ENCODE results near the gene ZNF385B. TPM values are rescaled to one million over a fixed set of nuclear protein-coding genes. Genes with fewer than 3 reads are reported as not detected.

ZNF385B gene
- total RNA-seq, 4 donors from 2014 or later = 9.7 to 24.9 (median 11.4) TPM

- TF ChIP-seq POLR2A (IDR thresholded peaks at IDR 0.05) = no peak
- TF ChIP-seq CTCF (IDR thresholded peaks at IDR 0.05 in 4 of 5, conservative IDR thresholded peaks at IDR 0.05 in 1 of 5) = no peak
- ATAC-seq = no peak
- no peak overlapping the region for H3K27ac ChIP-seq
- peaks cover 0 to 4% of the 10 kb centered on the region in 2 donors for H3K4me1 ChIP-seq
- no peak overlapping the region for H3K4me3 ChIP-seq
- intact Hi-C loops (cut with DNase I; ENCODE audit: low total_unique reads) = no loop called here
- no peaks in the 10 kb centered on the region for H3K9me3 ChIP-seq
- no peaks in the 10 kb centered on the region for H3K36me3 ChIP-seq
- H3K27me3 ChIP-seq = no peaks in the 10 kb centered on the region
- DNase-seq = no peak
- in situ Hi-C loops (cut with MboI; ENCODE audit: low sequenced_read_pairs in 4 of 4) = no loop called here
Measured at GRCh38 chr2:179793902-179794301, 67.5 kb downstream of the ZNF385B start.

- Histone ChIP-seq H3K4me1 (peaks cover 0 to 4% of the 10 kb centered on the region in 2 donors), H3K9me3 (no peaks in the 10 kb centered on the region), H3K4me3 (no peak overlapping the region), H3K36me3 (no peaks in the 10 kb centered on the region), H3K27me3 (no peaks in the 10 kb centered on the region), H3K27ac (no peak overlapping the region)
- in situ Hi-C loops (cut with MboI; ENCODE audit: low sequenced_read_pairs in 4 of 4) (no loop called here), intact Hi-C loops (cut with DNase I; ENCODE audit: low total_unique reads) (no loop called here)
- TF ChIP-seq CTCF (IDR thresholded peaks at IDR 0.05 in 4 of 5, conservative IDR thresholded peaks at IDR 0.05 in 1 of 5) (no peak), POLR2A (IDR thresholded peaks at IDR 0.05) (no peak)
- no peak for ATAC-seq
- no peak for DNase-seq
Measured at GRCh38 chr2:179793238-179793637, 68.2 kb downstream of the ZNF385B start.

GRCh38 chr2:179790235-179791217 is 70.9 kb downstream of the ZNF385B start:
- ATAC-seq = peak; percentile 45 to 87
- in situ Hi-C loops (cut with MboI; ENCODE audit: low sequenced_read_pairs in 4 of 4) (no loop called here), intact Hi-C loops (cut with DNase I; ENCODE audit: low total_unique reads) (no loop called here)
- Histone ChIP-seq H3K9me3 (no peaks in the 10 kb centered on the region), H3K27ac (no peak overlapping the region), H3K27me3 (no peaks in the 10 kb centered on the region), H3K36me3 (no peaks in the 10 kb centered on the region), H3K4me3 (no peak overlapping the region), H3K4me1 (peaks cover 0 to 4% of the 10 kb centered on the region in 2 donors)
- TF ChIP-seq CTCF (IDR thresholded peaks at IDR 0.05 in 4 of 5, conservative IDR thresholded peaks at IDR 0.05 in 1 of 5) (no peak), POLR2A (IDR thresholded peaks at IDR 0.05) (no peak)
- DNase-seq = no peak

- TF ChIP-seq POLR2A (IDR thresholded peaks at IDR 0.05) (no peak), CTCF (IDR thresholded peaks at IDR 0.05 in 4 of 5, conservative IDR thresholded peaks at IDR 0.05 in 1 of 5) (no peak)
- H3K4me3 ChIP-seq = no peak overlapping the region
- DNase-seq = no peak
Measured at GRCh38 chr2:179788104-179788503, 73.3 kb downstream of the ZNF385B start.

More at GRCh38 chr2:179788104-179788503, 73.3 kb downstream of the ZNF385B start:
- H3K27ac ChIP-seq = no peak overlapping the region
- no peaks in the 10 kb centered on the region for H3K27me3 ChIP-seq
- intact Hi-C loops (cut with DNase I; ENCODE audit: low total_unique reads) (no loop called here), in situ Hi-C loops (cut with MboI; ENCODE audit: low sequenced_read_pairs in 4 of 4) (no loop called here)
- H3K4me1 ChIP-seq = peaks cover 0 to 4% of the 10 kb centered on the region in 2 donors
- no peak for ATAC-seq
- H3K36me3 ChIP-seq = no peaks in the 10 kb centered on the region
- no peaks in the 10 kb centered on the region for H3K9me3 ChIP-seq
